NCI-H1417 (cell line): ENCODE results near the gene THBD.

Source experiments
- DNase-seq, 3 experiments: peaks; one replicate each; lab custom pipeline; 2025; lab: John Stamatoyannopoulos, UW

The THBD gene

GRCh38 chr20:23049201-23050075, at the start of gene THBD:
Gene THBD (minus strand): TSS chr20:23049672. CDS start chr20:23049504, 168 bp downstream.
- DNase-seq = no peak

GRCh38 chr20:23097636-23098580, 48.4 kb upstream of the THBD start:
- DNase-seq = no peak

- DNase-seq = no peak
These were observed 47.6 kb upstream of the THBD start for GRCh38 chr20:23096986-23097520.

- no peak for DNase-seq
These were observed 46.6 kb upstream of the THBD start for GRCh38 chr20:23096097-23096496.

GRCh38 chr20:23095499-23095898, 46.0 kb upstream of the THBD start:
- no peak for DNase-seq

- DNase-seq = no peak
These were observed 45.5 kb upstream of the THBD start for GRCh38 chr20:23094927-23095326.

GRCh38 chr20:23094213-23094896, 44.9 kb upstream of the THBD start:
- no peak for DNase-seq

- no peak for DNase-seq
These were observed 44.1 kb upstream of the THBD start for GRCh38 chr20:23093613-23094012.

GRCh38 chr20:23092861-23093495, 43.5 kb upstream of the THBD start:
- DNase-seq = no peak

- peak in 2 of 3 experiments; percentile 45 to 73 for DNase-seq
These were observed 42.9 kb upstream of the THBD start for GRCh38 chr20:23092384-23092756.

GRCh38 chr20:23091721-23092383, 42.4 kb upstream of the THBD start:
- no peak for DNase-seq

- DNase-seq = no peak
These were observed 41.4 kb upstream of the THBD start for GRCh38 chr20:23090878-23091277.

GRCh38 chr20:23090147-23090546, 40.7 kb upstream of the THBD start:
- no peak for DNase-seq

GRCh38 chr20:23088866-23089265, 39.4 kb upstream of the THBD start:
- DNase-seq = no peak

- DNase-seq = no peak
These were observed 38.2 kb upstream of the THBD start for GRCh38 chr20:23087587-23088251.

GRCh38 chr20:23086931-23087411, 37.5 kb upstream of the THBD start:
- DNase-seq = no peak

GRCh38 chr20:23086056-23086566, 36.6 kb upstream of the THBD start, which contains the start of gene CD93:
Gene CD93 (minus strand): TSS chr20:23086324. CDS start chr20:23086192, 132 bp downstream.
- no peak for DNase-seq

GRCh38 chr20:23085436-23086055, 36.1 kb upstream of the THBD start:
- DNase-seq = no peak

- no peak for DNase-seq
These were observed 35.4 kb upstream of the THBD start for GRCh38 chr20:23084845-23085365.
